ENCODE data around the gene KCNIP1.

GRCh38 chr5:170642776-170643436, 139.1 kb downstream of the KCNIP1 start:
- TF ChIP-seq ZSCAN16 (tag by site-specific recombination; IDR thresholded peaks at IDR 0.05) (no peak), CTCF (tag by site-specific recombination; IDR thresholded peaks at IDR 0.05) (no peak), REST (tag by site-specific recombination; IDR thresholded peaks at IDR 0.05) (no peak), ZNF398 (tag by site-specific recombination; IDR thresholded peaks at IDR 0.05) (no peak), ZNF280D (tag by site-specific recombination; IDR thresholded peaks at IDR 0.05) (no peak), SP3 (tag by site-specific recombination; IDR thresholded peaks at IDR 0.05) (no peak), HOXD13 (CRISPR knock-in tag; IDR thresholded peaks at IDR 0.05; ENCODE audit: borderline replicate concordance) (no peak), SETDB1 (IDR thresholded peaks at IDR 0.05; ENCODE audit: insufficient read length, low read length) (no peak), SP2 (tag by site-specific recombination; IDR thresholded peaks at IDR 0.05) (no peak), RBAK (tag by site-specific recombination; IDR thresholded peaks at IDR 0.05) (no peak), ZNF394 (tag by site-specific recombination; IDR thresholded peaks at IDR 0.05; ENCODE audit: borderline replicate concordance) (no peak), ZNF146 (tag by site-specific recombination; IDR thresholded peaks at IDR 0.05) (no peak), MYNN (tag by site-specific recombination; IDR thresholded peaks at IDR 0.05; ENCODE audit: borderline replicate concordance) (no peak)

Data from HEK293 (cell line).